Central memory CD8-positive, alpha-beta T cell (primary cell): ENCODE measurements around the gene PPP5C.

Experiments used
- ATAC-seq: fragments of 150-1000 bp; cut with Tn5 transposase; replicated peaks from 2 replicates; pipeline ENCODE4 v1.10.0; 2022; ENCODE audit warnings: mild to moderate bottlenecking, moderate FRiP score, moderate number of reproducible peaks; ENCODE audit not compliant: poor library complexity, severe bottlenecking; ENCODE audit errors: extremely low read depth
- DNase-seq, 2 donors: peaks; one replicate each; pipeline ENCODE4 v3.0.0; 2021; ENCODE audit warnings: low spot score in 2 of 2
- H3K27ac Mint-ChIP-seq: one replicate; pipeline ENCODE4 v1.8.0; 2022; ENCODE audit warnings: low read depth, mild to moderate bottlenecking, moderate library complexity, mixed read lengths
- H3K27me3 Mint-ChIP-seq: one replicate; pipeline ENCODE4 v1.8.0; 2022; ENCODE audit warnings: mixed read lengths
- H3K36me3 Mint-ChIP-seq: one replicate; pipeline ENCODE4 v1.8.0; 2022; ENCODE audit warnings: mild to moderate bottlenecking, moderate library complexity, mixed read lengths; ENCODE audit not compliant: insufficient read depth
- H3K4me1 Mint-ChIP-seq: one replicate; pipeline ENCODE4 v1.8.0; 2022; ENCODE audit warnings: mixed read lengths
- H3K4me3 Mint-ChIP-seq: one replicate; pipeline ENCODE4 v1.8.0; 2022; ENCODE audit warnings: mild to moderate bottlenecking, moderate library complexity, mixed read lengths
- H3K9me3 Mint-ChIP-seq: one replicate; pipeline ENCODE4 v1.8.0; 2022; ENCODE audit warnings: mixed read lengths

PPP5C gene, protein sequence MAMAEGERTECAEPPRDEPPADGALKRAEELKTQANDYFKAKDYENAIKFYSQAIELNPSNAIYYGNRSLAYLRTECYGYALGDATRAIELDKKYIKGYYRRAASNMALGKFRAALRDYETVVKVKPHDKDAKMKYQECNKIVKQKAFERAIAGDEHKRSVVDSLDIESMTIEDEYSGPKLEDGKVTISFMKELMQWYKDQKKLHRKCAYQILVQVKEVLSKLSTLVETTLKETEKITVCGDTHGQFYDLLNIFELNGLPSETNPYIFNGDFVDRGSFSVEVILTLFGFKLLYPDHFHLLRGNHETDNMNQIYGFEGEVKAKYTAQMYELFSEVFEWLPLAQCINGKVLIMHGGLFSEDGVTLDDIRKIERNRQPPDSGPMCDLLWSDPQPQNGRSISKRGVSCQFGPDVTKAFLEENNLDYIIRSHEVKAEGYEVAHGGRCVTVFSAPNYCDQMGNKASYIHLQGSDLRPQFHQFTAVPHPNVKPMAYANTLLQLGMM

DNA sequence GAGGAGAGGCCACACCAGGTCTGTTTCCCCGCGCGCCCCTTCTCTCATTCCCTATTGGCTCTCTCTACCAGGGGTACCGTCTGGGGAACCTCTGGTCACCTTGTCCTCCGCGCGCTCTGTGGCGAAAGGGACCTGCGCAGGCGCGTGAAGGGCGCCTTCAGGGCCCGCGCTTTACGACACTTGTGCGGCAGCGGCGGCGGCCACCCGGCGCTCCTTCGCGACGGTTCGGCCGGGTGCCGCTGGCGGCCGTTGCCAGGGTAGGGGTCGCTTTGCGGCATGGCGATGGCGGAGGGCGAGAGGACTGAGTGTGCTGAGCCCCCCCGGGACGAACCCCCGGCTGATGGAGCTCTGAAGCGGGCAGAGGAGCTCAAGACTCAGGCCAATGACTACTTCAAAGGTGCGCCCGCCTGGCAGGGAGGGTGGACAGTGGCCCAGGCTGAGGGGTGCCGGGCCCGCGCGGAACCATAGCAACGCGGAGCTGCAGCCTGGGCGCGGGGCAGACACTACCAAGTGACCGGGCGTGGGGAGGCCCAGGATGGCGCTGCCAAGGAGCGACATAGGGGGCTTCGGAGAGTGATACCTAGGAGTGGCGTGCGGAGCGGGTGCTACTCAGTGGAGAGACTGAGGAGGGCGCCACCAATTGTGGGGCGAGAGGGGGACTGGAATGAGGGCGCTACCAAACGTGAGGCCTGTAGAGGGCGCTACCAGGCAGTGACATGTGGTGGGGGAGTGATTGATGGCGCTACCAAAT lies at the start of gene PPP5C:
Gene PPP5C (plus strand): TSS at position 267 of the 751 bp plus-strand sequence. CDS start 10 bp downstream, at position 277.
- peak within 1 kb of the TSS; percentile 84 for H3K4me3 Mint-ChIP-seq
- peaks cover 3% of the 10 kb centered on the region for H3K27me3 Mint-ChIP-seq
- peak; percentile 79 for ATAC-seq
- peaks cover 59% of the 10 kb centered on the region for H3K4me1 Mint-ChIP-seq
- H3K27ac Mint-ChIP-seq: peak within 1 kb of the TSS; percentile 68
- peaks cover 9% of the 10 kb centered on the region for H3K36me3 Mint-ChIP-seq
- DNase-seq: peak; percentile 63 to 70
- no peaks in the 10 kb centered on the region for H3K9me3 Mint-ChIP-seq

DNA sequence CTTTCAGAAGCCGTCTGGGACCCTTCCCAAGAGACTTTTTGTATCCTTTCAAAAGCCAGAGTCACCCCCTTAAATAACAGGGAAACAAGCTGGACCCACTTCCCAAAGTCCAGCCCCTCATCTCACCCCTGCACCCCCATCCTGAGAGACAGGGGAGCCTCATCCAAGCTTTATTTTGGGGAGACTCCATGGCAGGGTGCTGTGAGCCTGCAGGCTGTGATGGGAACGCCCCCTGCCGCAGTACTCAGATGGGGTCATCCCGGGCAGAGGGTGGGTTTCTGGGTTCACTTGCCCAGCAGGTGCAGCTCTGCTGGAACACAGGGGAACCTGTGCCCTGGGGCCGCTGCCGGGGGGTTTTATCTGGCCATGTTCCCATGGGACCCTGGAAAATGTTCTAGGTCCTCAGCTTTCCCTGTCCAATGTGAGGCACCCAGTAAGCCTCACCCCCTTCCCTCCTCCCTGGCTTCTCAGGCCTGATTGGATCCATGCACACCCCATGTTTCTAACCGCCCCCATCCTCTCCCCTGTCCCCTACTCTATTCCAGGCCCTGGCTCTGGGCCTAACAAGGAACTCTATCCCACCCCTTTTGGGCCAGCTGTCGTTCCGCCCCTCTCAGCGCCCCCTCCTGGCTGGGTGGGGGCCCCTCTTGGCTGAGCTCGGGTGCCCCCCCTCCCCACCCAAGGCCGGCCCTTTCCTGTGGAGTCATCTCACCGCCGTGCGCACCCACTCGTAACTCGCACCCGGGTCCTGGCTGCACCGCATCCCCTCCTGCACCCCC lies 49.0 kb upstream of the PPP5C start:
- Mint-ChIP-seq H3K4me1 (no peaks in the 10 kb centered on the region), H3K27me3 (peaks cover 44% of the 10 kb centered on the region), H3K9me3 (no peaks in the 10 kb centered on the region), H3K4me3 (no peak overlapping the region), H3K36me3 (no peaks in the 10 kb centered on the region), H3K27ac (no peak overlapping the region)
- DNase-seq (no peak), ATAC-seq (no peak)

DNA sequence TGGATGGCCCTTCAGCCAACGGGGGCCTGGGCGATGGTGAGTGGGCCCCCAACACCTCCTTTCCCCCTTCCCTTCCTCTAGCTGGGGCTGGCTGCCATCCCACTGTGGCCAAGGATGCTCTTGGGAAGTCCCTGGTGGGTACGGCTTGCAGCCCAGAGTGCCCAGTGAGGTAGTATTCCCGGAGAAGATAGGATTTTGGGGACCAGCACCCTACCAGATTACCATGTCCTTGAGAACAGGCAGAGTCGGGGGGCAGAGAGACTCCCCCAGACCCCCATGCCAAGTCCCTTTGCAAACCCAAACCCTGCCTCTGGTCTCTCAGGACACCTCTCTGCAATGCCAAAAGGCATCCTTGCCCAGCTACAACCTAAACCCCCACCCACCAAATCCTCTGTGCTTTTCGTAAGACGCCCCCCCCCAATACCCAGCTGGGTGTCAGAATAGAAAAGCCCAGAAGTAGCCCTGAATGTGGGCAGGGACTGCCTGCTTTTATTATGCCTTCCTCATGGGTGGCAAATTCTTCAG lies 48.3 kb upstream of the PPP5C start:
- Mint-ChIP-seq H3K36me3 (no peaks in the 10 kb centered on the region), H3K27me3 (peaks cover 44% of the 10 kb centered on the region), H3K4me3 (no peak overlapping the region), H3K4me1 (no peaks in the 10 kb centered on the region), H3K27ac (no peak overlapping the region), H3K9me3 (no peaks in the 10 kb centered on the region)
- ATAC-seq (no peak), DNase-seq (no peak)

DNA sequence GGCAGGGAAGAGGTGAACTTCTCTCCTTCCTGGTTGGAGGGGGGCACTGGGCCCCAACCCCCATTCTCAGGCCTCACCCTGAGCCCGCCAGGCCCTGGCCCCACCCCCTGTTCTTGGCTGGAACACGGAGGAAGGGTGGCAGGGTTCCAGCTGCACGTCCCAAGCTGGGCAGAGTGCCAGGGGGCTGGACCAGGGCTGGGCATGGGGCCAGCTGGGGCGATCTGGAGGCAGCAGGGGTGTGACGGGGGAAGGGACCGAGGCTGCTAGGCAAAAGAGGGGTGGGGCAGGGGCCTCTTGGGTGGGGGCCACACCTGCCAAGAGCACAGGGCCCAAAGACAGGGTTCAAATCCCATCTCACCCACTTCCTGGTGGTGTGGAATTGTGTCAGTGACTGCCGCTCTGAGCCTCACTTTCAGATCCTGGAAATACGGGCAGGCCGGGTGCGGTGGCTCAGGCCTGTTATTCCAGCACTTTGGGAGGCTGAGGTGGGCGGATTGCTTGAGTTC lies 47.8 kb upstream of the PPP5C start:
- no peaks in the 10 kb centered on the region for H3K4me1 Mint-ChIP-seq
- ATAC-seq: no peak

DNA sequence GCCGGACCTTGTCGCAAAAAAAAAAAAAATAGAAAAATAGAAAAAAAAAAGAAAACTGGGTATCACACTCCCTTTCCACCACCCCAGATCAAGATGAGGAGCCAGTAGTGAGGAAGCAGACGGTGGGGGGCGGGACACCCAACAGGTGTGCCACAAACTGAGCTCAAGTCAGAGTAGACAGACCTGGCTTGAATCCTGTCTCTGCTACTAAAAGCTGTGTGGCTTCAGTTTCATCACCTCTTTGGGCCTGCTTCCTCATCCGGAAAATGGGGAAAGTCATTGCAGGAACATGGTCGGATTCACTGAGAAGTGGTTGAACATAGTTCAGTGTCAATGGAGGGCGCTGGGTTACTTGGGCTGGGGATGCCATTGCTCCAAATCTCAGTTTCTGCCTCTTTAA lies 47.2 kb upstream of the PPP5C start:
- no peaks in the 10 kb centered on the region for H3K9me3 Mint-ChIP-seq
- H3K36me3 Mint-ChIP-seq: peaks cover 2% of the 10 kb centered on the region
- ATAC-seq (no peak), DNase-seq (no peak)
- no peaks in the 10 kb centered on the region for H3K4me1 Mint-ChIP-seq
- no peak overlapping the region for H3K27ac Mint-ChIP-seq
- H3K4me3 Mint-ChIP-seq: no peak overlapping the region
- peaks cover 37% of the 10 kb centered on the region for H3K27me3 Mint-ChIP-seq

More for the DNA sequence above, 47.8 kb upstream of the PPP5C start:
- H3K27ac Mint-ChIP-seq: no peak overlapping the region
- no peak overlapping the region for H3K4me3 Mint-ChIP-seq
- H3K36me3 Mint-ChIP-seq: no peaks in the 10 kb centered on the region
- DNase-seq: no peak
- peaks cover 44% of the 10 kb centered on the region for H3K27me3 Mint-ChIP-seq
- no peaks in the 10 kb centered on the region for H3K9me3 Mint-ChIP-seq

DNA sequence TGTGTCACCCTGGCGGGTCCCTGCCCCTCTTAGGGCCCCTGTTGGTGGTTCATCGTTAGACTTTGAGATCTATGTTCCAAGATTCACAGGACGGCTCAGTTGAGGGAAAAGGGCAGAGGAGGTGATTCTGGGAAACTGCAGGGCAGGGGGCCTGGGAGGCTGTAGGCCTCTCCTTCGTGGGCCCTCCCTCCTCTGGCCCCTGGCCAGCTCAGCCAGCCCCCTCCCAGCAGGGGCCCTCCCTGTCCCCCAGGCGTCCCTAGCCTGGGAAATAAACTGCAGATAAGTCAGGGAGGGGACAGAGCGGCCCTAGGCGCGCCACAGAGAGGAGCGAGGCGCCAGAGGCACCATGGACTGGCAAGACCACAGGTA lies 43.6 kb upstream of the PPP5C start:
- H3K4me1 Mint-ChIP-seq: no peaks in the 10 kb centered on the region
- peaks cover 2% of the 10 kb centered on the region for H3K36me3 Mint-ChIP-seq
- DNase-seq (no peak), ATAC-seq (no peak)
- peaks cover 8% of the 10 kb centered on the region for H3K27me3 Mint-ChIP-seq
- H3K27ac Mint-ChIP-seq: no peak overlapping the region
- no peak overlapping the region for H3K4me3 Mint-ChIP-seq
- peaks cover 5% of the 10 kb centered on the region for H3K9me3 Mint-ChIP-seq

DNA sequence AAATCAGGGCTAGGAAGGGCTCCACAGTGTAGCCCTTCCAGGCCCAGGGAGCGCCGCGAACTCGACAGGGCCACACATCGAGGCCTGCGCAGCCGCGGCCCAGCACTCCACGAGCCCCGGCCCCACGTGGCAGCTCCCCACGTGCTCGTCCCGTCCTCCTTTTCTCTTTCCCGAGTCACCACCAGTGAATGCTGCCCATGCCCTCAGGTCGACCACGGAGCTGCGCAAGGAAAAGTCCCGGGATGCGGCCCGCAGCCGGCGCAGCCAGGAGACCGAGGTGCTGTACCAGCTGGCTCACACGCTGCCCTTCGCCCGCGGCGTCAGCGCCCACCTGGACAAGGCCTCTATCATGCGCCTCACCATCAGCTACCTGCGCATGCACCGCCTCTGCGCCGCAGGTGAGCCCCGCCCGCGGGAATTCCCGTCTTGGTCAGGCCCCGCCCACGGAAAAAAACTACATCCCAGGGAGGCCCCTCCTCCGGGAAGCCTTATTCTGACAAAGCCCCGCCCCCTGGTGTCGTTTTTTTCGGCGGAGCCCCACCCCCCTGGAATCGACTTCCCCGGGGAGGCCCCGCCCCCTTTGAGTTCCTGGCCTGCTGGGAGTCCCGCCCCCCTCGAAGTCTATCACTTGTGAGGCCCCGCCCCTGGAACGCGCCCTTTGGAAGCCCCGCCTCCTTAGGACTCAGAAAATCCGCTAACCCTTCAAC lies 43.0 kb upstream of the PPP5C start:
- ATAC-seq (no peak), DNase-seq (no peak)
- Mint-ChIP-seq H3K36me3 (peaks cover 2% of the 10 kb centered on the region), H3K9me3 (peaks cover 5% of the 10 kb centered on the region), H3K4me1 (no peaks in the 10 kb centered on the region), H3K27me3 (peaks cover 3% of the 10 kb centered on the region), H3K27ac (no peak overlapping the region), H3K4me3 (no peak overlapping the region)

DNA sequence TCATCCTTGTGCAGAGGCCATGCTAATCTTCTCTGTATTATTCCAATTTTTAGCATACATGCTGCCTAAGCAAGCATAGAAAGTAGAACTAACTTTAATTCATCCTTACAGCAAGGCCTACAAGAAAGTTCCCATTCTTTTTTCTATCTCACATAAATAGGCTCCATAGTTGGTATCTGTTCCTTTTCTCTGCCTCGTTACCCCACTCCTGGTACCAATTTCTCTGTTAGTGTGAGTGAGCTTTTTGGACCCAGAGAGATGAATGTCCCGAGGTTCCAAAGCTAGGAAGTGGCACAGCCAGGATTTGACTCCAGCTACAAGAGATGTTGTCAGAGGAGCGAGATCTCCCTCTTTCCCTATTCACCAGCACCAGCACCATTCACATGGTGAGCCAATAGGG lies 40.4 kb upstream of the PPP5C start:
- no peak for DNase-seq
- Mint-ChIP-seq H3K36me3 (peaks cover 2% of the 10 kb centered on the region), H3K27me3 (no peaks in the 10 kb centered on the region), H3K4me1 (no peaks in the 10 kb centered on the region), H3K4me3 (no peak overlapping the region), H3K9me3 (peaks cover 5% of the 10 kb centered on the region), H3K27ac (no peak overlapping the region)
- no peak for ATAC-seq

DNA sequence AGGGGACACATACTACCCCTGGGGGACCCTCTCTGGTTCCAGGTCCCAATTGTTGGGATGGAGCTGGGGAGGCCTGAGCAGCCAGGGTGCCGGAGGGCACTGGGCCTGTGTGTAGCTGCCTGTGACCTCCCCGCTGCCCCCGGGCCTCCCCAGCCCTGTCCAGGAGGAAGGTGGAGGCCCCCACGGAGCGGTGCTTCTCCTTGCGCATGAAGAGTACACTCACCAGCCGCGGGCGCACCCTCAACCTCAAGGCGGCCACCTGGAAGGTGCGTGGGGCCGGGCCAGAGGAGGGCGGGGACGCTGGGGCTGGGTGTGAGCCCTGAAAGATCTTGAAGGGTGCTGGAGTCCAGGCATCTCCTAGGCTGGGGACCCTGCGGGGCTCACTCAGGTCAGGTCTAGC lies 38.4 kb upstream of the PPP5C start:
- ATAC-seq: no peak
- Mint-ChIP-seq H3K4me1 (no peaks in the 10 kb centered on the region), H3K27me3 (no peaks in the 10 kb centered on the region), H3K27ac (no peak overlapping the region), H3K36me3 (peaks cover 2% of the 10 kb centered on the region), H3K9me3 (peaks cover 5% of the 10 kb centered on the region), H3K4me3 (no peak overlapping the region)
- DNase-seq: no peak

DNA sequence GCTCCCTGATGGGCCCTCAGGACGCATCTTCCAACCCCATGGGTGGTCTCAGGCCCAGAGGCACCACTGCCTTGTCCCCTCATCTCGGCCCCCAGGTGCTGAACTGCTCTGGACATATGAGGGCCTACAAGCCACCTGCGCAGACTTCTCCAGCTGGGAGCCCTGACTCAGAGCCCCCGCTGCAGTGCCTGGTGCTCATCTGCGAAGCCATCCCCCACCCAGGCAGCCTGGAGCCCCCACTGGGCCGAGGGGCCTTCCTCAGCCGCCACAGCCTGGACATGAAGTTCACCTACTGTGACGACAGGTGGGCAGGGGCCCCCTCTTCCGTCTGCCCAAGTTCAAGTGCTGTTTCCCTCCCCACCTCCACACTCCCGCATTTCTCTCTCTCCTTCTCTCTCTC lies 37.8 kb upstream of the PPP5C start:
- Mint-ChIP-seq H3K27ac (no peak overlapping the region), H3K4me1 (no peaks in the 10 kb centered on the region)

DNA sequence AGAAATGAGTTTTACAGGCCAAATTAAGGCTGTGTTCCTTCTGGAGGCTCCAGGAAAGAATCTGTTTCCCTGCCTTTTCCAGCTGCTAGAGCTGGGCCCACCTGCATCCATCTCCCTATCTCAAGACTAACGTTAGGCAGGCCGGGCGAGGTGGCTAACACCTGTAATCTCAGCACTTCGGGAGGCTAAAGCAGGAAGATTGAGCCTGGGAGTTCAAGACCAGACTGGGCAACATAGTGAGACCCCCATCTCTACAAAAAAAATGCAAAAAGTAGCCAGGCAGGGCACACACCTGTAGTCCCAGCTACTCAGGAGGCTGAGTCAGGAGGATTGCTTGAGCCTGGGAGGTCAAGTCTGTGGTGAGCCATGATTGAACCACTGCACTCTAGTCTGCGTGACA lies 35.4 kb upstream of the PPP5C start:
- no peak overlapping the region for H3K4me3 Mint-ChIP-seq
- ATAC-seq (no peak), DNase-seq (no peak)
- H3K4me1 Mint-ChIP-seq: no peaks in the 10 kb centered on the region
- H3K9me3 Mint-ChIP-seq: no peaks in the 10 kb centered on the region
- H3K36me3 Mint-ChIP-seq: no peaks in the 10 kb centered on the region
- H3K27ac Mint-ChIP-seq: no peak overlapping the region
- H3K27me3 Mint-ChIP-seq: no peaks in the 10 kb centered on the region

More for the DNA sequence above, 37.8 kb upstream of the PPP5C start:
- peaks cover 5% of the 10 kb centered on the region for H3K9me3 Mint-ChIP-seq
- peaks cover 2% of the 10 kb centered on the region for H3K36me3 Mint-ChIP-seq
- no peak for ATAC-seq
- no peak for DNase-seq
- no peaks in the 10 kb centered on the region for H3K27me3 Mint-ChIP-seq
- H3K4me3 Mint-ChIP-seq: no peak overlapping the region
